OCI-LY7 (cell line): ENCODE measurements around the gene ZNF277. TPM values are rescaled to one million over a fixed set of nuclear protein-coding genes. Genes with fewer than 3 reads are reported as not detected.

Source experiments
- BruUV-seq: library from RNA; stranded (reverse); fragments of 400-500 nt; replicated peaks from 2 replicates; lab custom pipeline; 2021; lab: Mats Ljungman, UMichigan
- CTCF ChIA-PET: fragments of 300-600 bp; sonication (Branson Sonifier 250); formaldehyde crosslinking; loops from one replicate; lab custom pipeline; 2022; ENCODE audit warnings: antibody characterized with exemption; ENCODE audit not compliant: unreplicated experiment; lab: Charles Lee
- POLR2A ChIA-PET: fragments of 300-600 bp; sonication (Branson Sonifier 250); formaldehyde crosslinking; loops from one replicate; lab custom pipeline; 2022; ENCODE audit warnings: antibody characterized with exemption; lab: Charles Lee
- DNase-seq: peaks from one replicate; pipeline ENCODE4 v3.0.0-alpha.2; 2015; ENCODE audit warnings: low spot score
- H2AFZ ChIP-seq: fragments of 200-600 bp; sonication (generic), shearing (Covaris generic); 2 replicates; pipeline ENCODE4 v1.6.1; 2014; ENCODE audit warnings: mild to moderate bottlenecking, antibody characterized with exemption, low read length, moderate library complexity
- H3K27ac ChIP-seq: fragments of 200-600 bp; sonication (generic); 2 replicates; pipeline ENCODE4 v1.5.1; 2014; ENCODE audit warnings: mixed run types, low read depth, mild to moderate bottlenecking, moderate library complexity, low read length, inconsistent platforms; ENCODE audit not compliant: poor library complexity, severe bottlenecking
- H3K36me3 ChIP-seq: fragments of 200-600 bp; sonication (generic); 2 replicates; pipeline ENCODE4 v1.6.1; 2014; ENCODE audit warnings: mild to moderate bottlenecking, antibody characterized with exemption, low read length, moderate library complexity, mixed read lengths; ENCODE audit not compliant: insufficient read depth
- H3K4me1 ChIP-seq: fragments of 200-600 bp; sonication (generic); 2 replicates; pipeline ENCODE4 v1.5.1; 2014; ENCODE audit warnings: mild to moderate bottlenecking, low read length; ENCODE audit not compliant: insufficient read depth, poor library complexity, severe bottlenecking
- H3K4me2 ChIP-seq: fragments of 200-600 bp; sonication (generic); 2 replicates; pipeline ENCODE4 v1.6.1; 2014; ENCODE audit warnings: mild to moderate bottlenecking, low read length
- H3K4me3 ChIP-seq: fragments of 200-600 bp; sonication (generic); 2 replicates; pipeline ENCODE4 v1.5.1; 2014; ENCODE audit warnings: mild to moderate bottlenecking, low read depth, low read length; ENCODE audit not compliant: poor library complexity, severe bottlenecking
- H3K79me2 ChIP-seq: fragments of 200-600 bp; sonication (generic); 2 replicates; pipeline ENCODE4 v1.6.1; 2016; ENCODE audit warnings: low read depth, mild to moderate bottlenecking, low read length, moderate library complexity, mixed read lengths; ENCODE audit not compliant: insufficient read depth
- H3K9me2 ChIP-seq: fragments of 200-600 bp; sonication (generic); 2 replicates; pipeline ENCODE4 v1.6.1; 2016; ENCODE audit warnings: mild to moderate bottlenecking, low read length, mixed read lengths; ENCODE audit not compliant: insufficient read depth
- H3K9me3 ChIP-seq: fragments of 200-600 bp; sonication (generic); 2 replicates; pipeline ENCODE4 v1.6.1; 2014; ENCODE audit warnings: mild to moderate bottlenecking, mixed run types, low read length, mixed read lengths
- H4K20me1 ChIP-seq: fragments of 200-600 bp; sonication (generic); 2 replicates; pipeline ENCODE4 v1.6.1; 2014; ENCODE audit warnings: mild to moderate bottlenecking, antibody characterized with exemption, low read length, moderate library complexity, mixed read lengths; ENCODE audit not compliant: insufficient read depth
- CTCF ChIP-seq: fragments of 200-600 bp; sonication (generic); conservative IDR thresholded peaks from 2 replicates; pipeline ENCODE4 v1.5.1; 2014; ENCODE audit warnings: mild to moderate bottlenecking, antibody characterized with exemption, low read length, moderate library complexity, mixed read lengths
- EZH2phosphoT487 ChIP-seq: fragments of 200-600 bp; sonication (generic); IDR thresholded peaks from 2 replicates; pipeline ENCODE4 v1.6.1; 2018; ENCODE audit warnings: low read depth, borderline replicate concordance, mild to moderate bottlenecking, mixed run types, antibody characterized with exemption, low read length, moderate library complexity, mixed read lengths
- intact Hi-C: fragments of 100-400 bp; cut with micrococcal nuclease; formaldehyde crosslinking; loops from one replicate; pipeline ENCODE4 v1.10.0; 2022; ENCODE audit not compliant: unreplicated experiment
- total RNA-seq, 2 experiments: library from RNA; depleted of rRNA in 1 of 2; stranded (reverse); fragments of >200 nt in 1 of 2; shearing (Covaris generic) in 1 of 2; gene quantifications; 2 replicates each; pipeline ENCODE4 v1.2.3, GENCODE V29; 2014 to 2022

Gene ZNF277
- total RNA-seq, 2 experiments from 2014 or later = 18.1 to 20.5 TPM

GRCh38 chr7:112224186-112224585, 17.7 kb downstream of the ZNF277 start:
- POLR2A ChIA-PET = interaction anchor here (0.5 to 1.5 kb wide), 4 partner anchors 9 to 18 kb away, joined by 3 to 6 read pairs (median 3); no protein-coding TSS in a partner anchor
- Histone ChIP-seq H4K20me1 (0 out of 2 replicates have a peak, but pooled peaks cover 3% of the 10 kb centered on the region), H2AFZ (no peak overlapping the region), H3K27ac (no peak overlapping the region), H3K4me1 (no peaks in the 10 kb centered on the region), H3K4me2 (no peak overlapping the region), H3K36me3 (no peaks in the 10 kb centered on the region), H3K79me2 (peaks cover 5% of the 10 kb centered on the region; the same call in 1 of the 2 replicates), H3K9me3 (no peaks in the 10 kb centered on the region), H3K9me2 (no peaks in the 10 kb centered on the region), H3K4me3 (no peak overlapping the region)
- intact Hi-C loops = no loop called here
- DNase-seq = no peak
- BruUV-seq = no TSS peak
- CTCF ChIA-PET = interaction anchor here (1.5 kb wide), 1 partner anchor 9 kb away, joined by 4 read pairs; no protein-coding TSS in a partner anchor
- TF ChIP-seq EZH2phosphoT487 (no peak), CTCF (no peak)

- Histone ChIP-seq H4K20me1 (0 out of 2 replicates have a peak, but pooled peaks cover 3% of the 10 kb centered on the region), H3K79me2 (peaks cover 5% of the 10 kb centered on the region; the same call in 1 of the 2 replicates), H3K36me3 (no peaks in the 10 kb centered on the region), H3K4me3 (no peak overlapping the region), H3K27ac (no peak overlapping the region), H3K9me3 (no peaks in the 10 kb centered on the region), H2AFZ (no peak overlapping the region), H3K9me2 (no peaks in the 10 kb centered on the region), H3K4me1 (no peaks in the 10 kb centered on the region), H3K4me2 (no peak overlapping the region)
- POLR2A ChIA-PET = interaction anchor here (0.5 to 1.5 kb wide), 4 partner anchors 10 to 22 kb away, joined by 3 to 6 read pairs (median 3); no protein-coding TSS in a partner anchor
- TF ChIP-seq EZH2phosphoT487 = no peak
- no peak for TF ChIP-seq CTCF
- intact Hi-C loops = no loop called here
- DNase-seq = no peak
- CTCF ChIA-PET = interaction anchor here (1.5 kb wide), 1 partner anchor 10 kb away, joined by 4 read pairs; no protein-coding TSS in a partner anchor
- BruUV-seq = no TSS peak
These were observed 18.5 kb downstream of the ZNF277 start for GRCh38 chr7:112225006-112225405.

- intact Hi-C loops = no loop called here
- Histone ChIP-seq H3K9me3 (no peaks in the 10 kb centered on the region), H3K4me2 (no peak overlapping the region), H2AFZ (no peak overlapping the region), H3K4me1 (no peaks in the 10 kb centered on the region), H3K27ac (no peak overlapping the region), H3K4me3 (no peak overlapping the region), H3K36me3 (no peaks in the 10 kb centered on the region), H3K79me2 (peaks cover 5% of the 10 kb centered on the region; the same call in 1 of the 2 replicates), H3K9me2 (no peaks in the 10 kb centered on the region), H4K20me1 (0 out of 2 replicates have a peak, but pooled peaks cover 3% of the 10 kb centered on the region)
- ChIA-PET POLR2A (interaction anchor here (0.6 to 0.8 kb wide), 2 partner anchors 9 to 325 kb away, joined by 3 read pairs; no protein-coding TSS in a partner anchor), CTCF (no interaction called here)
- DNase-seq = no peak
- BruUV-seq = no TSS peak
- TF ChIP-seq EZH2phosphoT487 = no peak
- no peak for TF ChIP-seq CTCF
These were observed 20.3 kb downstream of the ZNF277 start for GRCh38 chr7:112226701-112227276.
